Parathyroid adenoma (tissue), 2 donors: ENCODE data around the gene PLA2G5.

Source experiments
- H2AFZ ChIP-seq: fragments of 300-600 bp; sonication (generic); one replicate; pipeline ENCODE4 v1.7.0; 2017; ENCODE audit warnings: antibody characterized with exemption, mild to moderate bottlenecking
- H3K27ac ChIP-seq: fragments of 300-600 bp; sonication (generic); one replicate; pipeline ENCODE4 v1.7.0; 2017
- H3K27me3 ChIP-seq: fragments of 300-600 bp; sonication (generic); one replicate; pipeline ENCODE4 v1.7.0; 2017; ENCODE audit warnings: low read length; ENCODE audit not compliant: control insufficient read depth, insufficient read depth
- H3K36me3 ChIP-seq: fragments of 300-600 bp; sonication (generic); one replicate; pipeline ENCODE4 v1.7.0; 2017; ENCODE audit warnings: low read length; ENCODE audit not compliant: control insufficient read depth, insufficient read depth
- H3K4me1 ChIP-seq: fragments of 300-600 bp; sonication (generic); one replicate; pipeline ENCODE4 v1.7.0; 2017; ENCODE audit warnings: control low read depth
- H3K4me2 ChIP-seq: fragments of 300-600 bp; sonication (generic); one replicate; pipeline ENCODE4 v1.7.0; 2017; ENCODE audit warnings: low read length
- H3K4me3 ChIP-seq: fragments of 300-600 bp; sonication (generic); one replicate; pipeline ENCODE4 v1.7.0; 2017; ENCODE audit warnings: low read depth, low read length
- H3K79me2 ChIP-seq: fragments of 300-600 bp; sonication (generic); one replicate; pipeline ENCODE4 v1.7.0; 2017; ENCODE audit warnings: control low read depth
- H3K9ac ChIP-seq: fragments of 300-600 bp; sonication (generic); one replicate; pipeline ENCODE4 v1.7.0; 2017; ENCODE audit warnings: mild to moderate bottlenecking
- H3K9me3 ChIP-seq: fragments of 300-600 bp; sonication (generic); one replicate; pipeline ENCODE4 v1.7.0; 2017; ENCODE audit warnings: low read length; ENCODE audit not compliant: control insufficient read depth
- TF ChIP-seq, protein P1 (sequence below): fragments of 300-600 bp; sonication (generic); IDR thresholded peaks from one replicate; pipeline ENCODE4 v1.7.0; 2017; ENCODE audit warnings: antibody characterized with exemption, mild to moderate bottlenecking
- donor health status: primary hyperparathyroidism.

PLA2G5 gene

DNA sequence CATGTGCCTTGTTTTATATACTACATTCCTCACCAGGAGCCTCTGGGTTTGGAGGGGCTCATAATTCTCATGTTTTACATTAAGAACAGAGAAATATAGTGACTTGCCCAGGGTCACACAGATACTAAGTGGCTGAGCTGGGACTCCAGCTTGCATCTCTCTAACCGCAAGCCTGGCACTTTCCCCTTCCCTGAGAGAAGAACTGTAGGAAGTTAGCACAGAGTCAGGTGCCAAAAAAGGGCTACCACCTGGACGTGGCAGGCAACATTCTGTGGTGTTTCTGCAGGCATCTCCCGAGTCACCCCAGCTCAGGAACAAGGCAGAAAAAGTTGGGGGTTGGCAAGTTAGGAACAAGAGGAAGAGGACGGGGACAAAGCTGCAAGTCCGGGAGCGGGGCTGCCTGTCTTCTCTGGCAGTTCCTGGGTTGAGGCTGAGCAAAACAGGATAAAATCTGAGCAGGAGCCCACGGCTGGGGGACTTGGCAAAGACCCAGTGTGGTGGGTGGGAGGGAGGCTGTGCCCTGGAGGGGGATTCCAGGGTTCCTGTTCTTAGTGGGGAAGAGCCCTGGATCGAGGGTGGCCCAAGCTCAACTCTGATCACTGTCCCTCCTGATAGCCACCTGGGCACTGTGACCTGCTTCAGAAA, 9.8 kb downstream of the PLA2G5 start:
- Histone ChIP-seq H3K4me3 (no peak overlapping the region), H3K9ac (no peak overlapping the region), H3K4me1 (no peaks in the 10 kb centered on the region), H2AFZ (no peak overlapping the region), H3K4me2 (no peak overlapping the region), H3K27ac (no peak overlapping the region), H3K9me3 (no peaks in the 10 kb centered on the region), H3K36me3 (no peaks in the 10 kb centered on the region), H3K79me2 (no peaks in the 10 kb centered on the region), H3K27me3 (no peaks in the 10 kb centered on the region)
- TF ChIP-seq, protein P1, sequence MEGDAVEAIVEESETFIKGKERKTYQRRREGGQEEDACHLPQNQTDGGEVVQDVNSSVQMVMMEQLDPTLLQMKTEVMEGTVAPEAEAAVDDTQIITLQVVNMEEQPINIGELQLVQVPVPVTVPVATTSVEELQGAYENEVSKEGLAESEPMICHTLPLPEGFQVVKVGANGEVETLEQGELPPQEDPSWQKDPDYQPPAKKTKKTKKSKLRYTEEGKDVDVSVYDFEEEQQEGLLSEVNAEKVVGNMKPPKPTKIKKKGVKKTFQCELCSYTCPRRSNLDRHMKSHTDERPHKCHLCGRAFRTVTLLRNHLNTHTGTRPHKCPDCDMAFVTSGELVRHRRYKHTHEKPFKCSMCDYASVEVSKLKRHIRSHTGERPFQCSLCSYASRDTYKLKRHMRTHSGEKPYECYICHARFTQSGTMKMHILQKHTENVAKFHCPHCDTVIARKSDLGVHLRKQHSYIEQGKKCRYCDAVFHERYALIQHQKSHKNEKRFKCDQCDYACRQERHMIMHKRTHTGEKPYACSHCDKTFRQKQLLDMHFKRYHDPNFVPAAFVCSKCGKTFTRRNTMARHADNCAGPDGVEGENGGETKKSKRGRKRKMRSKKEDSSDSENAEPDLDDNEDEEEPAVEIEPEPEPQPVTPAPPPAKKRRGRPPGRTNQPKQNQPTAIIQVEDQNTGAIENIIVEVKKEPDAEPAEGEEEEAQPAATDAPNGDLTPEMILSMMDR, result no peak

DNA sequence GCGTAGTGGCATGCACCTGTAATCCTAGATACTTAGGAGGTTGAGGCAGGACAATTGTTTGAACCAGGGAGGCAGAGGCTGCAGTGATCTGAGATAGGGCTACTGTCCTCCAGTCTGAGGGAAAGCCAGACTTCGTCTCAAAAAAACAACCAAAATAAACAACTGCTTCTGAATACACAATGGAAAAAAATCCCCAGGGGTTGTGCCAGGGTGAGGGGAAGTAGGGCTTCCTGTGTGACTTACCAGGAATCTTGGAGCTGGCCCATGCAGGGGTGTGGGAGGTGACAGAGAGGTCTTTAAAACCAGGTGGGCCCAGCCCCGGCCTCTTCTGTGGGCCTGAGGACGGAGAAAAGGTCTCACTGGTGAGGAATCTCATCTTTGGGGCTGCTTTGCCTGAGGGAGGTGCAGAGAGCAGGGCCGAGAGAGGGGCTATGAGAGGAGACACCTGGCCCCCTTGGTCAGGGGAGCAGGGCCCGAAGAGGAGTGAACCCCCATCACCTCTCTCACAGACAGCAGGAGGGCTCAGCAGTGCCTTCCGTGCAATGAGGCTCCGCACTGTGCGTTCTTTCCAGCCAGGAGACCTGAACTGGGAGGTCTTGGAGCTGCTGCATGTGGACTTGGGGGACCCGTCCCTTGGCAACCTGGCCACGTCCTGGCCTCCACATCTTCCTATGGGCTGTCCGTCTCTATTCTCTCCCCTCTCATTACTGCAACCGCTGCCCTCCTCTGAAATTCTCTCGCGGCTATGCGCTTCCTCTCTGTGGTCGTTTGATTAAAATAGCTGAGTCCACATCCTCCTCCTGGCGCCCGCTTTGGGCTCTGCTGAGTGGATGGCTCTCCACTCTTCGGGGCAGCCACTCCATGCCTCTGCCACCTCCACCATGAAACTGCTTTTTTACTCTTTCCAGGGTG, 10.7 kb downstream of the PLA2G5 start:
- H3K4me1 ChIP-seq, result no peaks in the 10 kb centered on the region
- H3K27ac ChIP-seq, result no peak overlapping the region
- H3K79me2 ChIP-seq, result no peaks in the 10 kb centered on the region
- H3K4me3 ChIP-seq, result no peak overlapping the region
- H3K36me3 ChIP-seq, result no peaks in the 10 kb centered on the region
- H3K27me3 ChIP-seq, result no peaks in the 10 kb centered on the region
- H3K9ac ChIP-seq, result no peak overlapping the region
- no peak overlapping the region for H3K4me2 ChIP-seq
- TF ChIP-seq, protein P1, result no peak
- no peaks in the 10 kb centered on the region for H3K9me3 ChIP-seq
- H2AFZ ChIP-seq, result no peak overlapping the region

DNA sequence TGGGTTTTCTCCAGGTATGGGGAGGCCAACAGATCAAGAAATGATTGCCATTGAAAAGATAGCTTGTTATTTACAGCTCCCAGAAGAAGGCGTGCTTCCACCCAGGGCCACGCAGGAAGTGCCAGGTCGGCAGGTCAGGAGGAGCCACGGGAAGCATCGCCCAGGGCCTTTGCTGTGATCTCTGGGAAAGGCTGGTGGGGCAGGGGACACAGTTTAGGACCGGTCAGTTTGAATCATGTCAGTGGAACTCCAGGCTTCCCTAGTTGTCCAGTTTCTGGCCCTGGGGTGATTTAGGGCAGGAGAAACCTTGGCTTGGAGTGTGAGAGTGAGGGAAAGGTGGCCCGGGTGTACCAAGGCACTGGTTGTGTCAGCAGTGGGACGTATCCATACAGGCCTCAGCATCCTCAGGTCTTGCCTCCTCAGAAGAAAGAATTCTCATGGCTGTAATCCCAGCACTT, 11.4 kb downstream of the PLA2G5 start:
- H3K27ac ChIP-seq, result no peak overlapping the region
- no peaks in the 10 kb centered on the region for H3K4me1 ChIP-seq
- no peak overlapping the region for H3K9ac ChIP-seq
- TF ChIP-seq, protein P1, result no peak
- H3K4me3 ChIP-seq, result no peak overlapping the region
- H2AFZ ChIP-seq, result no peak overlapping the region
- H3K4me2 ChIP-seq, result no peak overlapping the region
- H3K36me3 ChIP-seq, result no peaks in the 10 kb centered on the region
- no peaks in the 10 kb centered on the region for H3K27me3 ChIP-seq
- no peaks in the 10 kb centered on the region for H3K79me2 ChIP-seq
- no peaks in the 10 kb centered on the region for H3K9me3 ChIP-seq

DNA sequence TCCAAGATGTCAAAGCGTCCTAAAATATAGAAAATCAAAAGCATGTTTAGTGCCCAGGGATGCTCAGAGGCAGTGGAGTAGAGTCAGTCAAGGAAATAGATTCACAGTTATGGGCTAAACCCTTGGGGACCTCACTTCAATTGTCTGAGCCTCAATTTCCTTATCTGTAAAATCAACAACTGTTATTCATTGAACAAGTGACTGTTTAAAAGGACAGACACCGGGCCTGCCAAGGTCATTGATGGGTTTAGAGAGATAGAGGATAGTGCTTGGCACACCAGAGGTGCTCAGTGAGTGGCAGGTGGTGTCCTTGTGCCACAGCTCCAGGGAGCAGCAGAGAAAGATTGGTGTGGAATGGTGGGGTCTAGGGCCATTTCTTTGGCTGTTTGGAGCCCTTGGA, 12.8 kb downstream of the PLA2G5 start:
- Histone ChIP-seq H3K4me2 (no peak overlapping the region), H2AFZ (no peak overlapping the region), H3K4me1 (no peaks in the 10 kb centered on the region), H3K9ac (no peak overlapping the region), H3K9me3 (no peaks in the 10 kb centered on the region), H3K27ac (no peak overlapping the region), H3K79me2 (no peaks in the 10 kb centered on the region), H3K36me3 (no peaks in the 10 kb centered on the region), H3K4me3 (no peak overlapping the region), H3K27me3 (no peaks in the 10 kb centered on the region)
- TF ChIP-seq, protein P1, result no peak
